ENCODE measurements around the gene CDH15.

GRCh38 chr16:89174055-89174827 is 2.7 kb downstream of the CDH15 start:
- TF ChIP-seq CTCF (IDR thresholded peaks at IDR 0.05) (no peak), POLR2A (IDR thresholded peaks at IDR 0.05) (no peak)

All from ovary (tissue), 3 donors.